GM19467 (cell line): ENCODE results near the gene PSMD9.
A peak's percentile ranks its signal among the peaks of the same experiment; 100 is the strongest.
"Not testable (repeated sequence)": the region's sequence is repeated elsewhere in the genome, so short reads cannot be mapped to it uniquely, and the experiment has no call there.

Experiments used
- ATAC-seq: cut with Tn5 transposase; IDR thresholded peaks from one replicate; pipeline ENCODE4 v1.9.1; 2021; ENCODE audit warnings: mild to moderate bottlenecking, moderate library complexity; ENCODE audit not compliant: unreplicated experiment

PSMD9 gene

GRCh38 chr12:121888478-121889273 is at the start of gene PSMD9:
Gene PSMD9, plus strand, starts transcription at chr12:121888790. Its CDS starts 67 bp downstream, at chr12:121888857.
- peak; percentile 88 for ATAC-seq

DNA sequence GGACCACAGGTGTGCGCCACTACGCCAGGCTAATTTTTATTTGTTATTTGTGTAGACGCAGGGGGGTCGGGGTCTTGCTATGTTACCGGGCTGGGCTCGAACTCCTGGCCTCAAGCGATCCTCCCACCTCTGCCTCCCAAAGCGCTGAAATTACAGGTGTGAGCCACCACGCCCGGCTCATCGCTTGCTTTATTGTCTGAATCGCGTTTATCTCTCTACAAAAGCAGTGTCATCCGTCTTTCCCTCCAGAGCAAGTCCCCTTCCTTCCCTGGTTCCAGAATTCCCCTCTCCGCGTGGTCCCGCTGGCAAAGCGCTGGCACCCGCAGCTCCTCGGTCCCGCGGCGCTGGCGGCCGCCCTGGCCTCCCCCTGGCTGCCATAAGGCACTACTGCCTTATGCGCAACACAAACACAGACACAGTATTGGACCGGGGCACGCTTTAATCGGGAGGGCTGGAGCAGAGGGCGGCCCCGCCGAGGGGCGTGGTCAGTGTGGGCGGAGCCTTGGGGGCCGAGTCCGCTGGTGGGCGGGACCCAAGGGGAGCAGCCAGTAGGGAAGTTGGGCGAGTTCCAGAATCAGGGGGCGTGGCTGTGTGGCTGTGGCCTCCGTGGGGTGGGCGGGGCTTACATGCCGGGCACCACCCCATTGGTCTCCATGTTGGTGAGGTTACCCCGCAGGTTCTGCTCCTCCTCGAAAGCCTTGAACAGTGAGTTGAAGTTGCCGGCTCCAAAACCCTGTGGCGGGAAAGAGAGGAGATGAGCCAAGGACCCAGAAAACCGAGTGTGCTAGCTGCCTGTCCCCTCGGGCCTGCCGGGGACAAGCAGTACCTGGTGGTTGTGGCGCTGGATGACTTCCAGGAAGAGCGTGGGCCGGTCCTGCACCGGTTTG is 49.2 kb upstream of the PSMD9 start:
- ATAC-seq = peak; percentile 92

DNA sequence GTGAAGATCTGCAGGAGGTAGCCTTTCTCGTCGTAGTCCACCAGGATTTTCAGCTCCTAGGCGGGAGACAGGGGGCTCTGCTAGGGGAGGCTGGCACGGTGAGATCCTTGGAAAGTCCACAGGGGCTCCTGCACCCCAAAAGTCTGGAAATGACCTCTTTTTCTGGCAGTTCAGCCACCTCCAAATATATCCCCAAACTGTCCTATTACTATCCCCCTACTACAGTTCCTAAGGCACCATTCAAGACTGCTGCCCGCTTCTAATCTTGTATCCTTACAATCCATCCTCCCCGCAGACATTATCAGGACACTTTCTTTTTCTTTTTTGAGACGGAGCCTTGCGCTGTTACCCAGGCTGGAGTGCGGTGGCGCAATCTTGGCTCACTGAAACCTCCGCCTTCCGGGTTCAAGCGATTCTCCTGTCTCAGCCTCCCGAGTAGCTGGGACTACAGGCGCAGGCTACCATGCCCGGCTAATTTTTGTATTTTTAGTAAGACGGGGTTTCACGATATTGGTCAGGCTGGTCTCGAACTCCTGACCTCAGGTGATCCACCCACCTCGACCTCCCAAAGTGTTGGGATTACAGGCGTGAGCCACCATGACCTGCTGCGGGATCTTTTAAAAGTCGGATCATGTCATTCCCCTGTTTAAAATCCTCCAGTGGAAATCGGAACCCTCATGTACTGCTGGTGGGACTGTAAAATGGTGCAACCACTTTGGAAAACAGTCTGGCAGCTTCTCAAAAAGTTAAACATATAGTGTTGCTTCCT is 48.4 kb upstream of the PSMD9 start:
- ATAC-seq = no peak

GRCh38 chr12:121843236-121843982 is 45.2 kb upstream of the PSMD9 start:
- ATAC-seq = no peak

DNA sequence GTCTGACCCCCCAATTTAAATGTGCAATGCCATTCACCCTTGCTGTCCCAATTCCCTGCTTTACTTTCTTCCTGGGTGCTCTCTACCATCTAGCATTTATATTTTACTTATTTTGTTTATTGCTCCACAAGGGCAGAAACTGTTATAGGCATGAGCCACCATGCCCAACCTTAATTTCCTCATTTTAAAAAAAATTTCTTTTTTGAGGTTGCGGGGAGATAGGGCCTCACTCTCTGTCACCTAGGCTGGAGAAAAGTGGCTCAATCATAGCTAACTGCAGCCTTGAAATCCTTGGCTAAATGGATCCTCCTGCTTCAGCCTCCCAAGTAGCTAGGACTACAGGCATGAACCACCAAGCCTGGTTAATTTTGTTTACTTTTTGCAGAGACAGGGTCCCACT is 42.9 kb upstream of the PSMD9 start:
- ATAC-seq = no peak

GRCh38 chr12:121849211-121849610 is 39.4 kb upstream of the PSMD9 start:
- ATAC-seq = no peak

DNA sequence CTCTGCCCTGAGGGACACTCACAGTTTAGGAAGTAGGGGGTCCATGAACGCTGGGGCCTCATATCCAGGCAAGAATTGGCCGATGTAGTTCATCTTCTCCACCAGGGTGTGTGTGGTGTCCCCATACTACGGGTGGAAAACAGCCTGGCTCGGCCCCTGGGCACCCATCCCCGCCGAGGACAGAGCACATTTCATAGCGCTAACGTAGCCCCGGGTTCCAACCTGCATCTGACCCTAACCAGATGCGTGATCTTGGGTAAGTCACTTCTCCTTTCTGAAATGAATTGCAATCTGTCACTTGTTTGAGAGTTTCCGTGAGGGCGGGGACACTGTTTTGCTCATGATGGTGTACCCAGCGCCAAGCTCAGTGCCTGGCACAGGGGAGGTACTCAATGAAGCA is 38.9 kb upstream of the PSMD9 start:
- no peak for ATAC-seq

DNA sequence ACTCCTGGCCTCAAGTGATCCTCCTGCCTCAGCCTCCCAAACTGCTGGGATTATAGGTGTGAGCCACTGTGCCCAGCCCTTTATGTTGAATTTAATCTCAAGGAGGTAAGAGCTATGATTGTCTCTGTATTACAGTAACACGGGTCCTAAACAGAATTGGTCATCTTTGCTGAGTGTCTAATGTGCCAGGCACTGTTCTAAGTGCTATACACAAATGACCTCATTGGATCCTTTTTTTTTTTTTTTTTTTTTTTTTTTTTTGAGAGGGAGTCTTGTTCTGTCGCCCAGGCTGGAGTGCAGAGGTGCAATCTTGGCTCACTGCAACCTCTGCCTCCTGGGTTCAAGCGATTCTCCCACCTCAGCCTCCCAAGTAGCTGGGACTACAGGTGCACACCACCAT is 36.2 kb upstream of the PSMD9 start:
- ATAC-seq = not testable (repeated sequence)

- no peak for ATAC-seq
These were observed 31.0 kb upstream of the PSMD9 start for GRCh38 chr12:121857322-121858246.

- ATAC-seq = no peak
These were observed 30.3 kb upstream of the PSMD9 start for GRCh38 chr12:121858318-121858661.

DNA sequence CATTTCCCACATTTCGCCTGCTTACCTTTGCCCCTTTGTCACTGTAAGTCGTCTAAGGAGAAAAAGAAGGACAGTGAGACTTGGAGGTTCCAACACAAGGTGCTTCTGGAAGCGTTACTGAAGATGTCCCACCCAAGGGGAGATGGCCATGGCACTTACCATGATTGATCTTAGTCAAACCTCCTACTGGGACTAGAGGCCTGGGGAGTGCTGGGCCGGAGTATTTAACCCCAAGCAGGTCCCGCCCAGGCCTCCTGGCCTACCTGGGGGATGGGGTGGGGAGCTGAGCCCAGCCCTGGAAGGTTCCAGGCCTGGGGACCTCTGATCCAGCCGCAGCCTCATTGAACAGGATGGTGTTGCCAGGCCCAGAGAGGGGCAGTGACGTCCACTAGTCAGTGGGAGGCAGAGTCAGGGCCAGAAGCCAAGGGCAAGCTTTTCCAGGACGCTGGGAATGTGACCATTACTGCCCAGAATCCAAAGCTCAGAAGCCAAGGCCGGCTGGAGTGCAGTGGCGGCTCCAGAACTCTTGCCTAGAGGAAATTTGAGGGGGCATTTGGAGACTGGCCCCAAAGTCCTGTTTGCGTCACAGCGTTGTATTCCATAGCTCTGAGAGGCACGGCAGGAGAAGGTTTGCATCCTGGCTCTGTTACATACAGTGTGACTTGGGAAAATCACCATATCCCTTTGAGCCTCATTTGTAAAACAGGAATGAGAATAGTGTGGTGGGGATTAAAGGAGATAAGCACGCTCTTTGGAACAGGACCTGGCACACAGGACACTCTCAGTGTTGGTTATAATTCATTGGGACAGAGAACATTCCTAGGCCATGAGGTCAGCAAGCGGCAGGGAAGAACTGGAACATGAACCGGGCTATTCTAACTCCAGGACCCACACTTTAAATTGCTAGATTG is 29.7 kb upstream of the PSMD9 start, which contains the start of gene HPD:
TSS of gene HPD (minus strand) at position 198 of the 911 bp plus-strand sequence. CDS start at position 162, 36 bp downstream.
- ATAC-seq = no peak

GRCh38 chr12:121860257-121860656 is 28.3 kb upstream of the PSMD9 start:
- no peak for ATAC-seq

DNA sequence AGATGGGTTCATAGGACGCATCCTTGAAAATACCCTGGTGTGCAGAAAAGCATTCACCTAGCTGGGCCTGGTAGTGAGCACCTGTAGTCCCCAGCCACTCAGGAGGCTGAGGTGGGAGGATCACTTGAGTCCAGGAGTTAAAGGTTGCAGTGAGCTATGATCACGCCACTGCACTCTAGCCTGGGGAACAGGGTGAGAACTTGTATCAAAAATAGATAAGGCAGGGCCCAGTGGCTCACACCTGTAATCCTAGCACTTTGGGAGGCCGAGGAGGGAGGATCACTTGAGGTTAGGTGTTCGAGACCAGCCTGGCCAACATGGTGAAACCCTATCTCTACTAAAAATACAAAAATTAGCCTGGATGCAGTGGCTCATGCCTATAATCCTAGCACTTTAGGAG is 27.9 kb upstream of the PSMD9 start:
- ATAC-seq = not testable (repeated sequence)

GRCh38 chr12:121861636-121862254 is 26.8 kb upstream of the PSMD9 start:
- ATAC-seq = no peak

- no peak for ATAC-seq
These were observed 22.3 kb upstream of the PSMD9 start for GRCh38 chr12:121866331-121866730.

DNA sequence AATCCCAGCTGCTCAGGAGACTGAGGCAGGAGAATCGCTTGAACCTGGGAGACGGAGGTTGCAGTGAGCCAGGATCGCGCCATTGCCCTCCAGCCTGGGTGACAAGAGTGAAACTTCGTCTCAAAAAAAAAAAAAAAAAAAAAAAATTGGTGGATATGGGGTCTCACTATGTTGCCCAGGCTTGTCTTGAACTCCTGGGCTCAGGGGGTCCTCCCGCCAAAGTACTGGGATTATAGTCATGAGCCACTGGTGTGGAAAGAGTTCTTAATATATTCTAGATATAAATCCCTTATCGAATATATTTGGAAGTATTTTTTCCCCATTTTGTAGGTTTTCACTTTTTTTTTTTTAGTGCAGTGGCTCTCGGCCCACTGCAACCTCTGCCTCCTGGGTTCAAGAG is 19.4 kb upstream of the PSMD9 start:
- not testable (repeated sequence) for ATAC-seq

DNA sequence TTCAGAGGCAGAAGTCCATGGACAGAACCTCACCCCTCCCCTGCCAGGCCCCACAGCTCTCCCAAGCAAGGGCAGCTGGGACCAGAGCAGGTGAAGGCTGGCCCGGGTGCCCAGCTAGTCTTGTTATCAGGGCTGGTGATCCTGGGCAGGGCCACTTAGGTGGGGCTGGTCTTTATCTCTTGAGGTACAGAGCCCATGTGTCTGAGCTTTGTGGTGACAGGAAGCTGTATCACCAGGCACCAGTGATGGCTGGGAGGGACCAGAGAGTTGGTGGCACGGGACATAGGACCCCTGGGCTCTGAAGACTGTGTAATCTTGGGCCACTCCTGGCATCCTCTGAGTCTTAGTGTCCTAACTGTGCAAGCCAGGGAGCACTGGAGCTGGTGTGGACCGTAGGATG is 17.1 kb upstream of the PSMD9 start:
- no peak for ATAC-seq
